Ecto neural progenitor cell (in vitro differentiated cells): Measurements from ENCODE around the gene SNTB2.

Experiments
- DNase-seq: peaks from one replicate; pipeline ENCODE4 v3.0.0-alpha.2; 2018; ENCODE audit warnings: low spot score

The SNTB2 gene

DNA sequence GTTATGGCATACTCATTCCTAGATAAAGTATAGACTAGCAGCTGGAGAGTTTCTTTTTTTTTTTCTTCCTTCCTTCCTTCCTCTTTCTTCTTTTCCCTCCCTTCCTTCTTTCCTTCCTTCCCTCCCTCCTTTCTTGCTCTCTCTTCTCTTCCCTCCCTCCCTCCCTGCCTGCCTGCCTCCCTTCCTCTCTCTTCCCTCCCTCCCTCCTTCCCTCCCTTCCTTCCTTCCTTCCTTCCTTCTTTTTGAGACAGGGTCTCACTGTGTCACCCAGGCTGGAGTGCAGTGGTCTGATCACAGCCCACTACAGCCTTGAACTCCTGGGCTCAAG, 7.0 kb upstream of the SNTB2 start:
- DNase-seq: no peak

DNA sequence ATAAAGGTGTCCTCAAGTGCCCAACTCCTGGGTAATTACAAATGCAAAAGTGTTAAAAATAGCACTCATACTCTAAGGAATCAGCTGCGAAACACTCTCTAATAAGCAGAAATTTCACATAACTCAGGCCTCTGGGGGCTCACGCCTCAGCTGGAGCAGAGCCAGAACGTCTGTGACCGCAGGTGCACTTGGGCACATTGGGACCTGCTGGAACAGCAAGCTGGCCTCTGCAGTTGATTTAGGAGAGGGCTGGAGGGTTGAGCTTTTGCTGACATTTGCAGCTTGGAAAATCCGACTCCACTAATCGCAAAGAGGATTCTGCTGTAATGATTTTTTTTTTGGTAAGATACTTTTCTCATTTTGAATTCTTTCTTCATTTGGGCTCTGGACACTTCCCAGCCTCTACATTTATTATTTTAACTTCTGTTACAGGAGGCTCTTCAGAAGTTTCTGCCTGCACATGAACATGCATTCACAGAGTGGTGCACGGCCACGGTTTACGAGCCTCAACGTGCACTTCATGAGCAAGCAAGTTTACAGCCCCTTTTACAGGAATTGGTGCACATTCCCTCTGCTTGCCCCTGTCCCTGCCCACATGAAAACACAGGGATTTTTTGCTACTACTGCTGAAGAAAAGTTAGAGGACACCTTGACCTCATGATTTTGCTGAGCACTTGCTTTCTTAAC, 4.1 kb upstream of the SNTB2 start:
- no peak for DNase-seq

DNA sequence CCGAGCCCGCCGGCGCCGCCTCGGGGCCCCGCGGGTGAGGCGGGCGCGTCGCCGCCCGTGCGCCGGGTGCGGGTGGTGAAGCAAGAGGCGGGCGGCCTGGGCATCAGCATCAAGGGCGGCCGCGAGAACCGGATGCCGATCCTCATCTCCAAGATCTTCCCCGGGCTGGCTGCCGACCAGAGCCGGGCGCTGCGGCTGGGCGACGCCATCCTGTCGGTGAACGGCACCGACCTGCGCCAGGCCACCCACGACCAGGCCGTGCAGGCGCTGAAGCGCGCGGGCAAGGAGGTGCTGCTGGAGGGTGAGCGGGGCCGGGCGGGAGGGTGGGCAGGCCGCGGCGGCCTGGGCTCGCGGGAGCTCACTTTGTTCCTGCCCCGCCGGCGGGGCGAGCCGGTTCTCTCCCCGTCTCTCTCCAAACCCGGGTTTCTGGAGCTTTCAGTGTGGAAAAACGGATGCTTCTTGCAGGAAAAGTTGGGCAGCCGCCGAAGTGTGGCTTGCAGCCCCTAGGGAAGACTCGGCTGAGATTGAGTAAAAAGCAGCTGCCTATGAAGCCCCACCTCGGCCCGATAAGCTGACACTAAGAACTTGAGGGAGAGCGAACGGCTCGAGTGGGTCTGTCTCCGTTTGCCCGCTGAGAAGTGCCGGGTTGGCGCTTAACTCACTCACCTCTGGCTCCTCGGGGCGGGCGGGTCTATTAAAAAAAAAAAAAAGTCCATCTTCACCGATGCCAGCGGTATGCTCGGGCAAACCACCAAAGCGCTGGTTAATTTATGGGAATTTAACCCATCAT, 677 bp downstream of the SNTB2 start:
- peak; percentile 81 for DNase-seq

DNA sequence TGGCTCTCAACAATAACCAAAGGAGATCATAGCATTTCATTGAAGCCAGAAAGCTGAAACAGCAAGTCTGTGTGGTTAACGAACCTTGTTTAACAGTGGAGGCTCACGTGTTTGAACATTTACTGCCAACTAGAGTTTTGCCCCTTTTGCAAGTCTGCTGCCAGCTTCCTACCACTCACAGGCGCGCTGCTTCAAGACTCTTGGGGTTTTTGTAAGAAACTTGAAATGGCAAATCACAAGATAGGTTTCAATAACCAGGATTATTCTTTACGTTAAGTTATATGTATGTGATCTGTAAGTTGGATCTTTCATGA, 1.2 kb downstream of the SNTB2 start:
- no peak for DNase-seq

DNA sequence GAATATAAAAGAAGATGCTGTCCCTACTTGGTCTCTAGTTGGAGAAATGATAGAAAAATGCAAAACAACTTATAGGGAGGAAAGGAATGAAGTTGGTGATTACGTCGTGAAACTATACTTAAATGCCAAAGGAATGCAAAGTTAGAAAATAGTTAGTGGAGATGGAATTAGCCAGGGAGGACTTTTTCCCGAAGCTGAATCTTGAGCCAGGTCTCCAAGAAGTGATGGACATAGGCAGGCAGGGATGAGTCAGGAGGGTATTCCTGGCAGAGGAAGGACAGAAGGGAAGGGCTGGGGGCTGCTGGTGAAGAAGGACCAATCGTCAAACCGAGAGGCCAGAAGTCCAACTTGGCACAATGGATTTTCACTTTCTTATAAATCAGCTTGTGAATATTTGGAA, 1.8 kb downstream of the SNTB2 start:
- no peak for DNase-seq

DNA sequence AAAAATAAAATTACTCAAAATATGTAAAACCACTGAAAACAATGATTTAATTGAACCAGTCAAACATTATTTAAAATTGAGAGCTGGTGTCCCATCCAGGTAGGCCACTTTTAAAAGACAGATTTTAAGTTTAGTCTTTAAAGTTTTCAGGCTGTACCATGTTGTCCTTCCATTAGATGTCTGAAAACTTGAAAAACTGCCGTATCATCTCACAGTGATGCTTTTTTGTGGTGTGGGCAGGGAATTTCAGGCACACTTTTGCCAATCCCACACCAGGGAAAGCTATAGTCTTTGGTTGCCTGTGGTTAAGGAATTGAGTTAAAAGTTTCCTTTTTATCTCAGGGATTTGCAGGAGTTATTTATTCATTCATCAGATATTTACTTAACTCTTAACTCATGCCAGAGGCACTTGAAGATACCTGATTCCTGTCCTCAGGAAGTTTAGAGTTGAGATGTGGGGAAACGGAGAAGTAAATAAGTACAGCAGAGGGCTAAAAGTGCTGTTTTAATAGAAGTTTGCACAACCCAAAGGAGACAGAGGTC, 3.2 kb downstream of the SNTB2 start:
- DNase-seq: no peak

DNA sequence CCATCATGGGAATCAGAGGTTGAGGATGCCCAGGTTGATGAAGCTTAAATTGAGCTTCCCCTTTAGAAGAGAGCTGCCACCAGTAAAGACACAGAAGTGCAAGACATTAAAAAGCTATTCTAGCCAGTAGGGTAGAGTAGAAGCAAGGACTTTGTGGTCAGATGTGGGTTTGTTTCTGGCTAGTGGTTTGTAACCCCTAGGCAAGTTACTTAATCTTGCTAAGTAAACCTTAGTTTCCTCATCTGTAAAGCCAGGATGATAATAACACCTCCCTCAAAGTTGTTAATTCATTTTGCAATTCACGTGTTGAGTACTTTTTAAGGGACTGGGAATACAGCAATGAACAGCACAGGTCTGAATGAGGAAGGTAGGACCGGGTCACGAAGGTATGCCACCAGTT, 3.6 kb downstream of the SNTB2 start:
- DNase-seq: no peak

DNA sequence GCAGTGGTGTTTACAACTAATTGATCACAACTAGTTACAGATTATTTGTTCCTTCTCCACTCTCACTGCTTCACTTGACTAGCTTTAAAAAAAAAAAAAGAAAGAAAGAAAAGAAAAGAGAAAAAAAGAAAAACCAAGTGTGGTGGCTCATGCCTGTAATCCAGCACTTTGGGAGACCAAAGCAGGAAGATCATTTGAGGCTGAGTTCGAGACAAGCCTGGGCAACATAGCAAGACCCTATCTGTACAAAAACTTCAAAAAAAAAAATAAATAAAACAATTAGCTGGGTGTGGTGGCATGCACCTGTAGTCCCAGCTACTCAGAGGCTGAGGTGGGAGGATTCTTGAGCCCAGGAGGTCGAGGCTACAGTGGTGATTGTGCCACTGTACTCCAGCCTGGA, 4.2 kb downstream of the SNTB2 start:
- no peak for DNase-seq

DNA sequence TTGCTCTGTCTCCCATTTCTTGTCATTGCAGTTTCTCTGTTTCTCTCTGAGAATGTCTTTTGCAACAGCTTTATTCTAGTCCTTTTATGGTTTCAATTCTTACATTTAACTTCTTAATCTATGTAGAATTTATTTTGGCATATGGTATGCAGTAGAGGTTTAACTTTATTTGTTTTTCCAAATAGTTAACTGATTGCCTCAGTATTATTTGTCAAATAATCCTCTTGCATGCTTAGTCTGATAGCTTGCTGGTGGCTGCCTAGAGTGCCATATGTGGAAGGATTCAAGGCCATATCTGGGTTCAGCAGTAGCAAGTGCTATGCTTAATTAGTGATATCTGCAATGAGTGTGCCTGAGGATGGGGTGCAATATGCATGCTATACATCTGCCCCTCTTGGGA, 6.9 kb downstream of the SNTB2 start:
- no peak for DNase-seq

DNA sequence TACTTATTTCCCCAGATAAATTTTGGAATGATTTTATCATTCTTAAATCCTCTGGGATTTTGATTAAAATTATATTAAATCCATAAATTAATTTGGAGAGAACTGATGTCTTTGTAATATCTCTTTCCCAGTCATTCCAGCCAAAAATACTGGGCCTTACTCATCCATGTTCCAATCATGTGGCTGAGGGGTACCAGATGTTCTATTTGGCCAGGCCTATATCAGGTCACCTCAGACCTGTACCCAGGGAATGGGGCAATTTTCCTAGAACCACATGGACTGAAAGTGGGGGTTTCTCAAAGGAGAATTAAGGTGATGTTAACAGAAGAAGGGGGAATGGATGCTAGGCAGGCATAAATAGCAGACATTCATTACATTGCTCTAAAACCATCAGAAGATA, 7.5 kb downstream of the SNTB2 start:
- no peak for DNase-seq

DNA sequence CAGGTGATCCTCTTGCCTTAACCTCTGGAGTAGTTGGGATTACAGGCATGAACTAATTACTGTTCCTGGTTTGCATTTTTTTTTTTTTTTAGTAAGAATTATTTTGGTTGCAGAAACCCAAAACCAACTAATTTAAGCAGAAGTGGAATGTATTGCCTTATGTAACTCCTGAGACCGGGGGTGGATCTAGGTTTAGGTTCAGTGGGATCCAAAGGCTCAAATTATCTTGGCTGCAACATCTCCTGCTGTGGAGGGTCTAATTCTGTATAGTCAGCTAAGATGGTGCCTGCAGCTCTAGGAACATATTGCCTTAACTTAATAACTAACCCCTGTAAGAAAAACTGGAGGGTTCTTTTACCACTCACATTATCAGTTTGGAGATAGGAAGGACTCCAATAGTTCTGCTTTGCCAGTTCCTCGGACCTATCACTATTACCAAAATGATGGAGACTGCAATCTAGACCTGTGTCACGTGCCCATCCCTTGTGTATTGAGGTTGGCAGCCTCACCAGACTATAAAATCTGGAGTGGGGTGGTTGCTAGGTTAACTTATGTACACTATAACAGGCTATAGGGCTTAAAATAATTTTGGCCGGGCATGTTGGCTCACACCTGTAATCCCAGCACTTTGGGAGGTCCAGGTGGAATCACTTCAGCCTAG, 8.5 kb downstream of the SNTB2 start:
- DNase-seq: no peak

DNA sequence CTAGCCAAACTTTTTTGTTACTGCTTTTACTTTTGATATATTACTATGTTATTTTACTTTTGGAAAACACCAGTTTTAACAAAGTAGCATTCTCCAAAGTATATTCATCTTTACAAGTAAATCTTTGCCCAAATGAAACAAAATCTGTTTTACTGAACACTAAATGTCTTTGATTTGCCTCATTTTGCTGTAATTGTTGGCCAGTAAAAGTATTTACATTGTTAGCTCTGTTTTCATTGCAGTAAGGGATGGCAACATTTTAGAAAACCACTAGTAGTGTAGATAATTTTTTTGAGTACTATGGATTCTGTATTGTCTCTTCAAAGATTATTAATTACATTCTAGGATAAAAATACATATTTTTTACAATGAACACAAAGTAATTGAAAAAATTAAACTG, 10.6 kb downstream of the SNTB2 start:
- DNase-seq: no peak

DNA sequence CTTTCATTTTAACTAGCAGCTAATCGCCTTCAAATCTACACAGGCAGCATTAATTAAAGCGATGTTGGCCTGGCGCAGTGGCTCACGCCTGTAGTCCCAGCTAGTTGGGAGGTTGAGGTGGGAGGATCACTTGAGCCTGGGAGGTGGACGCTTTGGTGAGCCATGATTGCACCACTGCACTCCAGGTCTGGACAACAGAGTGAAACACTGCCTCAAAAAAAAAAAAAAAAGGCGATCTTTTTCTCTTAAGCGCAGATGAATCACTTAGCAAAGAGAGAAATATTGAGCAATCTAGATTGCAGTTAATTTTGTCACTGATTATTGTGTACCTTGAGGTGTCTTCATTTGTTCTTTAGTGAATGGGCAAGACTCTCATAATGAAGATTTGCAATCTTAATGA, 12.4 kb downstream of the SNTB2 start:
- no peak for DNase-seq

DNA sequence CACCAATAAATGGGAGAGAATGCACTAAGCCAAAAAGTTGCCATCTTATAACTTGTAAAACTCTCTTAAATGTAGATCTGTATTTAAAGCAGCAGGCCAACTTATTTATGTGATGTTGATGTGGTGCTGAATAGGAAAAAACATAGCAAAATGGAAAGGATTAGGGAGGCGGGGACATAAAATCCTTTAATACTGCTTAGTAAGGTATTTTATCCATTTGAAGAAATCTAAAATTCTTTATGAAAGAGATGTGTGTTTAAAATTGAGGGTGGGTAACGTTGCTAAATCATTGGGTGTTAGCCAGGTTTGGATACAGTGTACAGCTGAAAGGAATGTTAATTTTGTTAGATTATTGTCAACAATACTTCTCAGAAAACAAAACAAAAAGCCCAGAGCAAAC, 14.3 kb downstream of the SNTB2 start:
- DNase-seq: no peak

DNA sequence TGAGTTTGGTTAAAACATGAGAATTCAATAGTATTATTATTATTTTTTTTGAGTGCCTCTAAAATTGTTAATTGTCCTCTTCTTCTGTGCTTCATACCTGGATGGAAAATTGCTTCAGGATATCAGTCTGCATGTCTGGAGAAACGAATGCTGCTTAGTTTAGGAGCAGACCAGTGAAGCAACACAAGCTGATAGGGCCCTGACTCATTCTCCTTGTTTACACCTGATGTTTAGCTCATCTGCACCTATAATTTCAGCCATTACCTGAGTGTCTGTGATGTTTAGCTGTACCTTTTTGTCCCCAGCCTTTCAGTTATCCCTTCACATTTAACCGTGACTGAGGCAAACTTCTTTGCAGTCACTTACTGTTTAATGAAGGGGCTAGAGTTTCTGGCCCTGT, 14.8 kb downstream of the SNTB2 start:
- DNase-seq: no peak

DNA sequence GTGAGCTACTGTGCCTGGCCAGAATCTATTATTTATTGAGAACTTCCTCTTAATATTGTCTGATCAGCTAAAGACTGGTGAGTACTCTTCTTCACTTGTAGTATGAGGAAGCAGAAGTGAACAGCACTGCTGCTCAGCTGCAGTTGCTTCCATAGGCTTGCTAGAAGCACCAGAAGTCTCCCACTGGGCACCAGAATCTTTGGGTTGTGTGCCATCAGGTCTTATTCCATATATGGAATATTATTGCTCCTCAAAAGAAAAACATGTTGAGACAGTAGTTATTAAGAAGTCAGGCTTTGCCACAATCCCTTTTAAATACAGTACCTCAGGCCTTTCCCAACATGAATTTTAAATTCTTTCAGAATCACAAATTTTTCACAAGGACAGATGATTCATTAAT, 17.2 kb downstream of the SNTB2 start:
- no peak for DNase-seq

DNA sequence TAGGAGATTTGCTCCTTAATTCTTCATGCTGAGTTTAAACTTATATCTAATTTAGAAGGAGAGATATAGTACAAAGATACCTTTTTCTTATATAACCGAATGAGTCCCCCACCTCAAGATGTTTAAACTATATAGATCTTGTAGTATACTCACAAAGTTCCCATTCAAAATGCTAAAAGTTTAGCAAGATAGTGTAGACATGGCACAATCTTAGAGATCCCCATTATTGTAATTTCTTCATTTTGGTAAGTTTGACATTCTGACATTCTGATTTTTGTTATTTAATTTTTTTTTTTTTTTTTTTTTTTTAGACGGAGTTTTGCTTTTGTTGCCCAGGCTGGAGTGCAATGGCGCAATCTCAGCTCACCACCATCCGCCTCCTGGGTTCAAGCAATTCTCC, 22.8 kb downstream of the SNTB2 start:
- DNase-seq: no peak

DNA sequence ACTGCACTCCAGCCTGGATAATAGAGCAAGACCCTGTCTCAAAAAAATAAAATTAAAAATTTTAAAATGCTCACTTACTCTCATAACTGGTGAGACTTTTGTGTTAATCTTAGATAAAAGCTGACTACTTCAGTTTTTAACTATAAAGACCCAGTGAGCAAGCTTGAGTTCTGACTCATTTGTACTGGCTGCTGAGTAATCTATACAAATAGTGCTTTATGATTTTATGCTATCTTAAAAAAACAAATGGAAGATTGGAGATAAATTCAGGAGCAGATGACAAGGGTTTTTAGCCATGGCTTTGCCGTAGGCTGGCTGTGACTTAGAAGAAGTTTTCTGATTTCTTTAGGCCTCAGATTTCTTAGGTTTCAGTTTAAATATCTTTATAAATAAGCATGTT, 30.5 kb downstream of the SNTB2 start:
- no peak for DNase-seq

DNA sequence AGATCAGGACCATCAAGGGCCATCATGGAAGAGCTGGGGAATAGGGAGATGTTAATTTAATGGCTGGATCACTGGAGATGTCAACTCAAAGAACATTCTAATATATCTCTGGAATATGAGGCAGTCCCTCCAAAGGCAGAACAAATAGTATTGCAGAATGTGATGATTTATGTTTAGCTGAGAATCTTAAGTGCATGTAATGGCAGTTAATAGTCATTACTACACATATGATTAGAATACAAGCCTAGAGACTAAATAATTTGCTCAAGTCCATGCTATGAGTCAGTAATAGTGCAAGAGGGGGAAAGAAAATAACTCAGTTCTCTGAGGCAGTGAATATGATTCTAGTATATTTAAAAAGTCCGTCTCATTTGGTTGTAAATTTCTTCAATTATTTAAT, 32.3 kb downstream of the SNTB2 start:
- no peak for DNase-seq

DNA sequence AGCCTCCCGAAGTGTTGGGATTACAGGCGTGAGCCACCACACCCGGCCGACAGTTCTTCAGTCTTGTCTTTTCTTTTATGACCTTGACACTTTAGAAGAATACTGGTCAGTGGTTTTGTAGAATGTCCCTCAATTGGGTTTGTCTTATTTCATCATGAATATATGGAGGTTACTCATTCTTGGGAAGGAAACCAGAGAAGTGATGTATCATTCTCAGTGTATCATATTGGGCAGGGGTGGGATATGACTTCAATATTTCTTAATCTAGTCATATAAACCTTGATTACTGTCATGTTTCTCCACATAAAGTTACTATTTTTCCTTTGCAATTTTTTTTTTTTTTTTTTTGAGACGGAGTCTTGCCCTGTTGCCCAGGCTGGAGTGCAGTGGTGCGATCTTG, 36.9 kb downstream of the SNTB2 start:
- DNase-seq: no peak

DNA sequence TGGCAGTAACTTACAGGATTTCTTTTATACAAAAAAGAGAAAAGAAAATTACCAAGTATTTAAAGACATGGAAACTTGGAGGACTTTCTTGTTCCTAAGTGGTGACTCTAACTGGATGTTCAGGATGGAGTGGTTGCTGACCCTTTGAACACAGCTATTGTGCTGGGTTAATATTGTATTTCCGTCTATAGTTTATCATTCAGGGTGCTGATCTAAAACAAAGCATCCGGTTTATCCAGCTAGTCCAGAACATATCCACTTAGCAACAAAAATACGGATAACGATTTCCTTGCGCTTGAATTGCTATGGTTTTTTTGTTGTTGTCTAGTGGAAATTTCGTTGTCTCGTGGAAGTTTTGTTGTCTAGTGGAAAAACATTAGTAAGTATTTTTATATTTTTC, 38.2 kb downstream of the SNTB2 start:
- DNase-seq: no peak

DNA sequence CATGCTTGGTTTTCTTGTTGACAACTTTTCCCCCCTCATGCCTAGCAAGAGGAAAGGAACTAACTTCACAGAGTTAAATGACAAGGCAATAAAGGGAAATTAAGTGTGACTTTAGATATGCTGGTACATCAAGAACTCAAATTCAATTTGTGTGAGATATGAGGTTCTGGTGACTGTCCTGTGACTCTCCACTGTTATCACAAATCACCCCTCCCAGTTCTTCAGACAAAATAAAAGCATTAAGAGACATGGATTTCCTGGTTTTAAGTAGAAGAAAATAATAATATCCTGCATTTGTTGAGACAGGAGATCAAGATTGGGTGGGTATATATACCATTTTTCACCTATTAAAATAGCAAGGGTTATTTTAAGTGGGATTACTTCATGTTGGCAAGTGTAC, 46.2 kb downstream of the SNTB2 start:
- DNase-seq: no peak

DNA sequence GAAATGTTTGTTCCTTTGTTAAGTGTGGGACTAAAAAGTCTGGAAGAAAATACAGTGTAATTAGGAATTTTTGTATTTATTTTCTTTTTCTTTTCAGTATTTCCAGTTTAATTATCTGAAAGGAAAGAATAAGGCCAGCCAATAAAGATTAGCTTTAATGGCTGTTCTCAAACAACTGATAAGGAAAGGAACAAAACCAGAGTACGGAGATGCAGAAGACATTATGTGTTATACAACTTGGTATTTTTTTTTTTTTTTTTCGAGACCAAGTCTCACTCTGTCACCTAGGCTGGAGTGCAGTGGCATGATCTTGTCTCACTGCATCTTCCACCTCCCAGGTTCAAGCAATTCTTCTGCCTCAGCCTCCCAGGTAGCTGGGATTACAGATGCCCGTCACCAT, 47.5 kb downstream of the SNTB2 start:
- no peak for DNase-seq

DNA sequence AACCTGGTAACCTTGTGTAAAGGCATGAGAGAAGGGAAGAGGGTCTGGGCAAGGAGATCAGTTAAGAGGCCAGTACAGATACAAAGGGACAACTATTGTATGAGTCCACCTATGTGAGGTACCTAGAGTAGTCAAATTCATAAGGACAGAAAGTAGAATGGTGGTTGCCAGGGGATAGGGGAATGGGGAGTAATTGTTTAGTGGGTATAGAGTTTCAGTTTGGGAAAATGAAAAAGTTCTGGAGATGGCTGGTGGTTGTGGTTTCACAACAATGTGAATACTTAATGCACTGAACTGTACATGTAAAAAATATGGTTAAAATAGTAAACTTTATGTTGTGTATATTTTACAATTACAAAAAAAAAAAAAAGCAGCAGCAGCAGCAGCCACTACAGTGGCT, 49.4 kb downstream of the SNTB2 start:
- DNase-seq: no peak
